Endodermal cell (in vitro differentiated cells): ENCODE measurements around the gene APCDD1. TPM values are rescaled to one million over a fixed set of nuclear protein-coding genes. Genes with fewer than 3 reads are reported as not detected.
A peak's percentile ranks its signal among the peaks of the same experiment; 100 is the strongest.

Source experiments
- DNase-seq: peaks from one replicate; pipeline ENCODE4 v3.0.0-alpha.2; 2017
- H3K27ac ChIP-seq: 2 replicates; pipeline ENCODE4 v1.5.1; 2013; ENCODE audit warnings: mild to moderate bottlenecking, low read depth, low read length, moderate library complexity
- H3K27me3 ChIP-seq: 2 replicates; pipeline ENCODE4 v1.6.1; 2013; ENCODE audit warnings: mild to moderate bottlenecking, low read length, moderate library complexity; ENCODE audit not compliant: insufficient read depth, control insufficient read depth, poor library complexity, severe bottlenecking
- H3K36me3 ChIP-seq: 2 replicates; pipeline ENCODE4 v1.7.0; 2013; ENCODE audit warnings: mild to moderate bottlenecking, low read length, moderate library complexity; ENCODE audit not compliant: control insufficient read depth, insufficient read depth
- H3K4me1 ChIP-seq: one replicate; pipeline ENCODE4 v1.7.0; 2013; ENCODE audit warnings: low read length; ENCODE audit not compliant: control insufficient read depth, insufficient read depth
- H3K4me3 ChIP-seq: 2 replicates; pipeline ENCODE4 v1.5.1; 2013; ENCODE audit warnings: mild to moderate bottlenecking, low read length, moderate library complexity
- H3K9ac ChIP-seq: 2 replicates; pipeline ENCODE4 v1.6.1; 2013; ENCODE audit warnings: mild to moderate bottlenecking, low read length, moderate library complexity; ENCODE audit not compliant: poor library complexity, severe bottlenecking; ENCODE audit errors: extremely low read depth
- H3K9me3 ChIP-seq: 2 replicates; pipeline ENCODE4 v1.6.1; 2013; ENCODE audit warnings: mild to moderate bottlenecking, low read length, moderate library complexity; ENCODE audit not compliant: control insufficient read depth
- H3K27ac Mint-ChIP-seq: 2 replicates; pipeline ENCODE4 v1.8.0; 2020; ENCODE audit warnings: mixed read lengths
- H3K27me3 Mint-ChIP-seq: 2 replicates; pipeline ENCODE4 v1.8.0; 2021; ENCODE audit warnings: mild to moderate bottlenecking, mixed read lengths; ENCODE audit not compliant: insufficient read depth
- H3K36me3 Mint-ChIP-seq: 2 replicates; pipeline ENCODE4 v1.8.0; 2020; ENCODE audit warnings: low read depth, mixed read lengths
- H3K4me1 Mint-ChIP-seq: 2 replicates; pipeline ENCODE4 v1.8.0; 2020; ENCODE audit warnings: mixed read lengths
- H3K4me3 Mint-ChIP-seq: 2 replicates; pipeline ENCODE4 v1.8.0; 2020; ENCODE audit warnings: mild to moderate bottlenecking, moderate library complexity, mixed read lengths
- H3K9me3 Mint-ChIP-seq: 2 replicates; pipeline ENCODE4 v1.8.0; 2020; ENCODE audit warnings: mild to moderate bottlenecking, mixed read lengths
- CTCF ChIP-seq: fragments of 200-600 bp; sonication (generic); conservative IDR thresholded peaks from 2 replicates; pipeline ENCODE4 v1.5.0; 2021; ENCODE audit warnings: antibody characterized with exemption, mild to moderate bottlenecking
- WGBS, 2 experiments: methylation state at CpG; one replicate each; pipeline versions ENCODE4 v1.1.5 to v1.1.7; 2013; ENCODE audit warnings: missing lambda C conversion rate in 2 of 2, mixed read lengths in 1 of 2; ENCODE audit not compliant: insufficient coverage in 1 of 2, insufficient read length in 1 of 2; 5-methylcytosine and 5-hydroxymethylcytosine counted together
- total RNA-seq, 2 donors: library from RNA; stranded (reverse); fragmentation: NEBNext Ultra II Directional in 1 of 2; extraction: Animal tissue kit (Norgen Biotek cat#: 25700) in 1 of 2; gene quantifications; 2 replicates in 1 of 2; 3 replicates in 1 of 2; pipeline ENCODE4 v1.2.1, GENCODE V29; 2021

APCDD1 gene
- total RNA-seq, 2 donors from 2014 or later: 6.5 to 9.0 TPM

GRCh38 chr18:10450986-10451385, 3.4 kb upstream of the APCDD1 start:
- TF ChIP-seq CTCF: no peak

GRCh38 chr18:10453261-10453805, 1.1 kb upstream of the APCDD1 start:
- no peaks in the 10 kb centered on the region for H3K9me3 Mint-ChIP-seq
- Histone ChIP-seq H3K9me3 (no peaks in the 10 kb centered on the region), H3K36me3 (no peaks in the 10 kb centered on the region), H3K27ac (no peak overlapping the region), H3K4me1 (peaks cover 3% of the 10 kb centered on the region), H3K9ac (no peak overlapping the region), H3K27me3 (peaks cover 6% of the 10 kb centered on the region), H3K4me3 (no peak overlapping the region)
- H3K27ac Mint-ChIP-seq: no peak overlapping the region
- peaks cover 18% of the 10 kb centered on the region for H3K4me1 Mint-ChIP-seq
- peak overlapping the region; percentile 66 for H3K4me3 Mint-ChIP-seq
- H3K27me3 Mint-ChIP-seq: peaks cover 16% of the 10 kb centered on the region
- 45 to 54% methylated on average over 4 to 10 of the region's 11 CpGs for WGBS, 2 experiments
- no peaks in the 10 kb centered on the region for H3K36me3 Mint-ChIP-seq
- DNase-seq: no peak
- TF ChIP-seq CTCF: no peak

More at GRCh38 chr18:10450986-10451385, 3.4 kb upstream of the APCDD1 start:
- DNase-seq: no peak
- peaks cover 3% of the 10 kb centered on the region for H3K4me1 ChIP-seq
- H3K4me3 ChIP-seq: no peak overlapping the region
- Mint-ChIP-seq H3K27ac (no peak overlapping the region), H3K4me3 (no peak overlapping the region), H3K9me3 (no peaks in the 10 kb centered on the region), H3K36me3 (no peaks in the 10 kb centered on the region), H3K27me3 (peaks cover 16% of the 10 kb centered on the region), H3K4me1 (peaks cover 7% of the 10 kb centered on the region)
- H3K27me3 ChIP-seq: peaks cover 6% of the 10 kb centered on the region
- WGBS, 2 experiments: 97 to 100% methylated on average over 1 to 2 of the region's 2 CpGs
- H3K27ac ChIP-seq: no peak overlapping the region
- no peaks in the 10 kb centered on the region for H3K36me3 ChIP-seq
- H3K9me3 ChIP-seq: no peaks in the 10 kb centered on the region
- H3K9ac ChIP-seq: no peak overlapping the region

GRCh38 chr18:10454681-10455557, 484 bp downstream of the APCDD1 start:
- H3K9ac ChIP-seq: peak overlapping the region; percentile 62
- no peaks in the 10 kb centered on the region for H3K36me3 ChIP-seq
- no peak overlapping the region for H3K27ac ChIP-seq
- Mint-ChIP-seq H3K36me3 (no peaks in the 10 kb centered on the region), H3K4me1 (peaks cover 18% of the 10 kb centered on the region), H3K9me3 (no peaks in the 10 kb centered on the region), H3K27ac (peak overlapping the region; percentile 74), H3K27me3 (peaks cover 16% of the 10 kb centered on the region), H3K4me3 (peak overlapping the region; percentile 66)
- WGBS, 2 experiments: 0 to 6% methylated on average over 26 to 94 of the region's 94 CpGs
- no peaks in the 10 kb centered on the region for H3K9me3 ChIP-seq
- peaks cover 3% of the 10 kb centered on the region for H3K4me1 ChIP-seq
- peak overlapping the region; percentile 81 for H3K4me3 ChIP-seq
- DNase-seq: peak; percentile 81
- TF ChIP-seq CTCF: peak; percentile 10
- peaks cover 6% of the 10 kb centered on the region for H3K27me3 ChIP-seq
